GM19238 (cell line): Measurements from ENCODE around the gene IGSF9B.

Experiments
- DNase-seq: peaks from one replicate; pipeline ENCODE4 v3.0.0; 2011; ENCODE audit warnings: low spot score; ENCODE audit not compliant: insufficient read length

The IGSF9B gene

DNA sequence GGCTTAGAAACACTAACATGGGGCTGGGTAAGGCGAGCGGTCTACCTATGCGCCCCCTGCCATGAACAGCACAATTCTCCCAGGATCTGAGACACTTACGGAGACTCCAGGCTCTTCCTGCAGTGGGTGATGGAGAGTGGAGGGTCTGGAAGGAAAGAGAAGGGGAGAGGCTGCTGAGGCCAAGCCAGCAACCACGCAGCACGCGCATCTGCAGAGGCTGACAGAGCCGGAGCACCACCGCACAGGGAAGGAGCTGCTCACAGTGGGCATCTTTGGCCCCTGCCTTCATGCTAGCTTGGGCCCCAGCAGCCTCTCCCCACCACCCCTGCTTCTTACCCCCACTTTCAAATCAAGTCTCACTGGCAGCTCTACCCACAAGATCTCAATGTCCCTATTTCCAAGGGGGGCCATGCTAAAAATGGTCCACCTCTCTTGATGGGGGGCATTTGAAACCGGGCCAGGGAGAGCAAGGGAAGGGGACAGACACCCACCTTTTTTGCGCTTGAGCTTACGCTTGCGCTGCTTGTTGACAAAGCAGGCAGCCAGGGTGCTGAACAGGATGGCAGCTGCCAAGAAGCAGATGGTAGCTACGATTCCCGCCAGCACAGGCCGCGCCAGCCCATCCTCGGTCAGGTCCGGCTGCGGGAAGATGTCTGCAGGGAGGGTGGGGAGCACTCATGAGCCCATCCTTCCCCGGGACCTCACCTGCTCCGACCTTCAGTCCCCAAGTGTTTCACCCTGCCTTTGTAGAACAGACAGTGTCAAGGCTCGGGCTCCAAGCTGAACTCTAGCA lies 34.5 kb downstream of the IGSF9B start:
- no peak for DNase-seq

DNA sequence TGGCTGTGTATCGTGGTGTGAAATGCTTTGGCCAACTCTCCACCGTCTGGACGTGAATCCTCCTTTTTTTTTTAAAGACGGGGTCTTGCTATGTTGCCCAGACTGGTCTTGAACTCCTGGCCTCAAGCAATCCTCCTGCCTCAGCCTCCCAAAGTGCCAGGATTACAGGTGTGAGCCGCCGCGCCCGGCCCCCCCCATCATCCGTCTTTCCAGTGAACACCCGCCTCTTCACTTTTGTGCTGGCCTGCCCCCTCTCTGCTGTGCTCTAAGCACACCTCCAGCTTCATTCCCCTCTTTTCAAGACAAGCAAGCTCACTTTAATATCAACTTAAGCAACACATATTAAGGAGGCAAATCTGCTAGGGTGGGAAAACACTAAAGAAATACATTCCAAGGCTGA lies 35.3 kb downstream of the IGSF9B start:
- no peak for DNase-seq

DNA sequence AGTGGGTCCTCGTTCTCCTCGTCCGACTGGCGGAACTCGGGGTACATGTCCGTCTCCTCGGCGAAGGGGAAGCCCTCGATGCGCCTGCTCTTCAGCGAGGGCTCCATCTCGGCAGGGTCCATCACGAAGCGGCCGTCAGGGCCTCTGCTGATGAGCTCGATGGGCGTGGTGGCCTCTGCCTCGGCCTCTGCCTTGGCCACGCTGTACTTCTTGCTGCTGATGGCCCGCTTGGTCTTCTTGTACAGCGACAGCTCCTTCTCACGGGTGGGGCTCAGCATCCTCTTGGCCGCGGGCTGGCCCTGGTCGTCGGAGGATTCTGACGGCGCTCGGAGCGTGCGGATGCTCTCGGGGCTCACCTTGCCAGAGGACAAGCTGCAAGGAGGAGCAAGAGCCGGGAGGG lies 35.7 kb downstream of the IGSF9B start:
- no peak for DNase-seq

DNA sequence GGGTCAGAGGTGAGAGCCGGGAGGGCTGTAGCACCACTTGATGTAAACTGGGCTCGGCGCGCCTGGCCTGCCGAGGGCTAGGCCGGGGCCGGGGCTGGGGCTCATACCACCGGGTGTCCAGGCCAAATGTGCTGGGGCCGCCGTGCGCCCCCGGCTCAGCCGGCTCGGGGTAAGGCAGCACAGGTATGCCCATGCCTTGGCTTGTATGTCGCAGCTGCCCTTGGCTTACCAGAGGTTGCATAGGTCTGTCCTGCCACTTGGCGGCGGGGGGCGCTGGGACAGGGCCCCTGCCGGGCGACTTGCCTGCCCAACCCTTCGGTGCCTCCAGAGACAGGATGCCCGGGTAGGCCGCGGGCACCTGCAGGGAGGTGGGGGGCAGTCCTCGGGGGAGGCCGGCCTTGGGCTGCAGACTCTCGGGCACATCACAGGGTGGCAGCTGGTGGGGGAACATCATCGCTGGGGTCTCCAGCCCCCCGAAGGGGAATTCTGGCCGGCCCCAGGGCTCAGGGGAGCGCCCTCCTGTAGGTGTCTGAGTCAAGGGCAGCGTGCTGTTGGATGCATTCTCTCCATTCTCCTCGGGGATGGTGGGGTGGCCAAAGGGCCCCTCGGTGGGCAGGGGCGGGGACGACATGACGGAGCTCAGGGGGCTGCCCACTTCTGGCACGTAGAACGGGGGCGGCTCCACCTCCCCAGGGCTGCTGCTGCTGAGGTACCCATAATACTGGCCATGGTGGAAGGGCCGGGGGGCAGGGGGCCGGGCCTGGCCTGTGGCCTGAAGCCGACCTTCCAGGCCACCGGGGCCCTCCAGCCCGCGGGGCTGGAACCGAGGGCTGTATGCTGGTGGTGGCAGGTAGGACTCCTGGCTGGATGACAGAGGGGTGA lies 36.4 kb downstream of the IGSF9B start:
- no peak for DNase-seq

DNA sequence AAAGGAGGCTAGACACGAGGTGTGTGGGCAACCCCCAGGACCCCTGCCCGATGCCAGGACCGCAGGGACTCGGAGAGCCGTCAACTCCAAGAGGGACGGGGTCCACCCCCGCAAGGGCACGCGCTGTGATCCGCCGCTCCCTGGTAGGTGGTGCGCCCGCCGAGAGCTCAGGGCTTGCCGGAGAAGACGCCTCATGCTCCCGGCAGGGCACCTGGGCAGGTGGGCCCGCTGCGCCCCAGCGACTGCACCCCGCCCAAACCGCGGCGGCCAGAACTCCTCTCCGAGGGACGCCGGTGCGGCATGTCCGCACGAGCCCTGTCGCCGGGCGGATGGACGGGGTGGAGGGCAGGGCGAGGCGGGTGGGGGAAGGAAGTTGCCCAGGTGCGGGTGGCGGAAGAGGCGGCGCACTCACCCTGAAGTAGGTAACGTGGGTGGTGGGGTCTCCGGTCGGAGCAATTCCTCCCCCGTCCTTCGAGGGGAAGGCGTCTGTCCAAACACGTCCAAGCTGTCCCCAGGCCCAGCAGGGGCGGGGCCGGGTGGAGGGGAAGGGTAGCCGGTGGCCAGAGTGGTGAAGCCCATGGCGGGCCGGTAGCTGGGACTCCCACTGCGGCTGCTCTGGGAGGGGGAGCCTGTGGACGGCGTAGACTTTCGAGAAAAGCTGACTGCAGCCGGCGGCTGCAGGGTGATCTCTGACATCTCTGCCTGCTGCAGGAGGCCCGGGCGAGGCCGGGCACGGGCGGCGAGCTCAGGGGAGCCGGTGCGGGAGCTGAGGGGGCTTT lies 37.2 kb downstream of the IGSF9B start:
- no peak for DNase-seq

DNA sequence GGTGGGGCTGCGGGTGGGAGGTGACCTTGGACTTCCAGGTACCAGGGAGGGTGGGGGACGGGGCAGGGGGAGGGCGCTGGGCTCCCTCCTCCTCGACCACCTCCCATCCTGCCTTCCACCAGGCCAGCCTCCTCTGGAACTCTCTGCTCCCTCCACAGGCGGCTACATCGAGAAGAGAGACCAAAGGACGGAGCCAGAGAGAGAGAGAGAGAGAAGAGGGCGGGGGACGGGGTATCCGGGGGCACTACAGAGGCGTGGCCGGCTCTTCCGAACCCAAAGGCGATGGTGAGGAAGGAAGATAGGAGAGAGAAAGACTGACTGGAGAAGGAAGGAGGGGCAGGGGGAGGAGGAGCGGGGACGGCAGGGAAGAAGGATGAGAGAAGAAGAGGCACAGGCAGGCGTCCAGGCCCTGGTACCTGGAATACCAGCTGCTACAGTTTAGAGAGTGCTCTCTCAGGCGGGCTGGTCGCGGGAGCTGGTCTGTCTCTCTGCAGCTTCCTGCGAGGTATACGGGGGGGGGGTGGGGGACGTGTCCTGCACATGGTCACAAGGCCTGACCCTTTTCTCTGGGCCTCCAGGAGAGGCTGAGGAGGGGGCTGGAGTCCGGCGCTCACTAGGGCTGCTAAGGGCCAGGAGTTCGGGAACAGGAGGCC lies 38.0 kb downstream of the IGSF9B start:
- no peak for DNase-seq

DNA sequence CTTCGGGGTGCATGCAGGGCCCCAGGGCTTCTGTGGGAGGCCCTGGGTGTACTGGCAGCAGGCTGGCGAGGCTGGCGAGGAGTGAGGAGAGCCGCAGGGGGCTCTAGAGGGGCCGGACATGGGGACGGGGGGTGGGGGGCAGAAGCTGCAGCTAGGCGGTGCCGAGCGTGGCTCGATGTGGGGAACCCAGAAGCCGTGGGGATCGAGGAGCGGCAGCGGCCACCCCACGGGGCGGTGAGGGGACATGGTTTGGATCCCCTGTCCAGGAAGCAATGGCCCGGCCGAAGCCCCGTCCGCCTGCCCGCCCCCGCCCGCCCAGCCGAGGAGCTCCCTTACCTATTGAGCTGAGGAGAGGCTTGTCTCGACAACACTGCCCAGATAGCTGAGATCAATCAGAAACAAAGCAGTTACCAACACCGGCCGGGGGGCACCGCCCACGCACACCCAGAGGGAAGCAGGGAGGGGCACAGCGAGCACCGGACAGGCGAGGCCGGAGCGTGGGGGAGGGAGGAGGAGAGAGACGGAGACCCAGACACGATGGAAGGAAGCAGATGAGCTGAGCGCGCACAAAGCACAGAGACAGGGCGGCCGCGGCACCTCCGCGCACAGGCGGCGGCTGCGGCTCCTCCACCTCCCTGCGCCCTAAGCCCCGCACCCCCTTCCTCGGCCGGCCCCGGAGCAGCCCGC lies 38.7 kb downstream of the IGSF9B start:
- DNase-seq: no peak

DNA sequence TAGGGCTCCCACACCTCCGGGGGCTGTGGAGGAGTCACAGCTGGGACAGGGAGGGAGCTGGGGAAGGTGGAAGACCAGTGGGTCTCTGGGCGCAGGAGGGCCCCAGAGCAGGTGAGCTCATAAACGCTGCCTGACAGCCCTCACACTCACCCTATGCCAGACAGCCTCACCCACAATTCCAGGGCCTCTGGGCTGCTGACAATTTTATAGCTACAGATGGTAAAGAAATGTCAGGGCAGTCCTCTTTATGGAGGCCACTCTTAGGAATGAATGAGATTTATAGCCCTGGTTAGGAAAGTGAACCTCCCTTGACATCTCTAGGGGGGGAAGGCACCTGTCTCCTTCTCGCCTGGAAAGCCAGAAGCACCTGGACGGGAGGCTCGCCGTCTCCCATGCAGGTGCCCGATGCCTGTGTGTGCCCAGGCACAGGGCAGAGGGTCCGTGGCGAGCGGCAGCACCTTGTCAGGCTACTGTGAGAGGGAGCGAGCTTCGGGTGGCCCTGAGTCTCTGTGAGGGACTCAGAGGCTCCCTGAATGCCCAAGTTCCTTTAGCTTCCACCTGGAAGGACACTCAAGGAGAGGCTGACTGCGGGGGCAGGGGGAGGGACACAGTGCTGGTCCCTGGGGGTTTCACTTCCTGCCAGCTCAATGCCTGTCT lies 39.9 kb downstream of the IGSF9B start:
- no peak for DNase-seq

DNA sequence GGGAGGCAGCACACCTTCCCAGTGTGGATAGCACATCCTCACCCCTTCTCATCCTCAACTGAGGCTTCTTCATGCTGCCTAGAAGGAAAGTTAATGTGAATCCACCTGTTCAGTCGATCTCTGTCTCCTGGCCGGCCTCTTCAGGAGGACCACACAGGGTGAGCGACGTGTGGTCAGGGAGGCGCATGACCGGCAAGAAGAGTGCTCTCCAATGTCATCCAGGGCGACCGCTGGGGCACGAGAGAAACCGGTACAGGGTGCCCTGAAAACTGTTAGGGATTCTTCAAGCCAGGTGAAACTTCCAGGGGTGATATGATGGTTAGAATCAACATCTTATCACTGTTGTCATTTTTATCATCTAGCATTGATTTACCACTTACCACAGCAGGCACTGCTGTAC lies 43.0 kb downstream of the IGSF9B start:
- no peak for DNase-seq

DNA sequence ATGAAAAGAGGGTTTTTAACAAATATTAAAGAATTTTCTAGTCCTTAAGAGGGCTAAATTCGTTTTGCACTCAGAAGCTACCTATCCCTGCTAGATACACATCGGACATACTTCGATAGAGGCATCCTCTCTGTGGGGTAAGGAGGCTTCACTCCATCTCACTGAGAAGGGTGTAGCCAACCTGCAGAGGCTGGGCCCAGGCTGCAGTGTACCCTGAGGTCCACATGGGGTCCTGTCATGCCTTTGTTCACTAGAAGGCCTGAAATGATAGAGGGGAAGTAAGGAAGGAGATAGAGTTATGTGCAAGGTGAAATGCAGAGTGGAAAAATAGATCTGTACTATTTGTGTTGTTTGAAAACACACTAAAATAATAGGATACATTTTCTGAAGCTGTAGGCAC lies 45.6 kb downstream of the IGSF9B start:
- DNase-seq: no peak

DNA sequence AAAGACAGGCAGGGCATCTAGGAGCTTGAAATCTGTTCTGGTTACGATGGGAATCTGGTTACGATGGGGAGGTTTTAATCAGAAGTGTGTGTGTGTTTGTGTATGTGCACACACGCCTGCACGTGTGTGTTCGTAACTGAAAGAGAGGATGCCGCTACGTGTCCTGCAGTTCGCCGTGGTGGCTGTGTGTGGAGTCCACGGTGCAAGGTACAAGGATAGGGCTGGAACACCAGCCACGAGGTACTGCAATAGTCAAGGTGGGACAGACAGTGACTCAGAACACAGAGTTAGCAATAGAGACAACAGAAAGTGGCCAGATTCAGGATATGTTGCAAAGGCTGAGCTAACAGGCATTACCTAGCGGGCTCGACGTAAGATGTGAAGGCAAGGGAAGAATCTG lies 46.7 kb downstream of the IGSF9B start:
- no peak for DNase-seq

DNA sequence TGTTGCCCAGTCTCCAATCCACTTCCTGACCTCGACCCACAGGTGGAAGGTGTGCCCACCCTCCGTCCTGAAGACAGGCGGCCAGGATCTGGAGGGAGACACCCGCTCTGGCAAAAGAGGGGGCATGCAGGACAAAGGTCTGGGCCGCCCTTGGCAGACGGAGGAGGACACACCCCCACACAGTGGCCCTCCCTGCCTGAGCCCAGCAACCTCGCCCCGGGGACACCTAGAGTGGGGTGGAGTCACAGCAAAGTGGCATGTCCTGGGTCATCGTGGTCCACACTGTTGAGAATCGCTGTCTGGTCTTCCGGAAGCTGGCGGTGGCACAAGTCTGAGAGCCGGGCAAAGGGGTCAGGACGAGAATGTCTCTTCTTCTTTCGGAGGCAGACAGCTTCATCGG lies 47.9 kb downstream of the IGSF9B start:
- DNase-seq: no peak

DNA sequence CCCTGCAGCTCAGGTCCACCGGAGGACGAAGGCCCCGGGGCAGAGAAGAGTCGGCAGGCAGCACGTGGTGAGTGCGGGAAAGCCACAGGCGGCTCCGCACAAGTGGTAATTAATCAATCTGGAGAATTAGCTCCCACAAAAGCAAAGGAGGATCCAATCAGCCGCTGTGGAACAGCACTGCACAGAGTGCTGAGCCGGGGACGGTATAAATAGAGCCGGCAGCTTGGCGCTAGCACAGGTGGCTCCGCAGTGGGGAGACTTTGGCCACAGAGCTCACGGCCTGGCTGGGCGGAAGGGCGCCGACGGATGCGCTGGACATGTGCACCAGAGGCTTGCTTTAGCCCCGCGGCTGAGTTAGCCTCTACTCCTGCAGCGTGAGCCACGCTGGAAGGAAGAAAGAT lies 48.9 kb downstream of the IGSF9B start:
- no peak for DNase-seq

DNA sequence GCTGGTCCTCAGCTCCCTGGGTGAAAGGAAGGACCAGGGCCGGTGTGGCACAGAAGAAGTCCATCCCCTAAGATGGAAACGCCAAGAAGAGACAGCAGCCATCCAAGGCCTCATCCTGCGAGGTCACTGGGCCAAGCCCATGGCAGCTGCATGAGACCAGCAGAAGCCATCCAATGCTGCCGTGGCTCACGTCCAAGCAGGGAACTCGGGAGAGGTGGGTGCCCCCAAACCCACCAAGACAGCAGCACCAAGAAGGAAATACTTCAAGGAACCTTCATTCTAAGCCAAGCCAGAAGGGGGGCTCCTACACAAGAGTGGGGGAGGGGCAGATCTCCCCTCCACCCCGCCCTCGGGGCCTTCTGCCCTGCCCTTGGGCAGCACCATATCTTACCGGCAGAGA lies 49.6 kb downstream of the IGSF9B start:
- no peak for DNase-seq

DNA sequence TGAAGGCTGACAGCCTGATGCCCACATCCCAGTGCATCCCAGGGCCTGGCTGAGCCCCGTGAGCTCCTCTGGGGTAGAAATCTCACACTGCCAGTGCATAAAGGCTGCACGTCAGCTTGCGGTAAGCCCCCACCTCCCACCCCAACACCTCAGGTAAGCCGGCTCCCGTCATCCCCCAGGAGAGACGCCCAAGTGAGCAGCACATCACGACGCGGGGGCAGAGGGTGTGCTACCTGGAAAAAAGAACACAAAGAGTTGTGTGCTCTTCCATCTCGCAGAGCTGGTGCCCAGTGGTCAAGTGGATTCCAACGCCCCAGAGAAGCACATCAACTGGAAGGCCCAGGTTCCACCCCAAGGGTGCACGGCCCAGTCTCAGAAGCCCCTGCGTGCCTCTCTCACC lies 50.0 kb downstream of the IGSF9B start:
- no peak for DNase-seq

DNA sequence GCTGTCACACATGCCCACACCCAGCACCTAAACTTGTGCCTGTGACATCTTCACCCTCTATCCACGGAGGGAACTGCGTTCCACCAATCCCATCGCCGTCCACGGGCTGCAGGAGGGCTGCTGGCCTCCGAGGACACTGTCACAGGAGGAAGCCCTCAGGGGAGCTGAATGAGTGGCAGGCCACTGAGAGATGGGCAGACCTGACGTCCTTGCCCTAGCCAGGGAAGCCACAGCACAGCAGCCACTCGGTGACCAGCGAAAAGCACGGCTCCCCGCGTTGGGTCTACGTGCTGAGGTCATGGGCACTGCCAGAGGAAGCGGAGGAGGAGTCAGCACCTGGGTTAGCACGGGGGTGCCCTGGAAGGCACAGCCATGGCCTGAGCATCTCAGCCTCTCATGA lies 50.5 kb downstream of the IGSF9B start:
- DNase-seq: no peak

DNA sequence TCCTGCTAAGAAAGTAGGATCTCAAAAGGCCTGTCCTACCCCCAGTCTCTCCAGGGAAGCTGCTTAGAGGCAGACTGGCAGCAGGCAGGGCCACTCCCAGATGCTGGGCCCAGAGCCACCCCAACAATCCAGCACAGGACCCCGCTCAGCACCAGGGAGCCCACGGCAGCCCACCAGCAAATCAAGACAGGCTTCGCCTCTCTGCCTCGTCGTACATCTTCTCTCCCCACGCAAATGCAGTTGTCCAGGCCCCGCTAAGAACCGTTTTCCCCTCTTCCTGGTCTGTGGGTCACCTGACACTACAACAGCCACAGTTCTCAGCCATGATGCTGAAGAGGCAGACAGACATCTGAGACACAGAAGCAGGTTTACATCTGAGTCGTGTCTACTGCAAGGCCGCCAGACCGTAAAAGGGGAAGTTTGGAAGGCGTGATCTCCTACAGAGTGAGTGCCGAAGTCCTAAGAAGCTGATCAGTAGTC lies 51.1 kb downstream of the IGSF9B start:
- DNase-seq: no peak

DNA sequence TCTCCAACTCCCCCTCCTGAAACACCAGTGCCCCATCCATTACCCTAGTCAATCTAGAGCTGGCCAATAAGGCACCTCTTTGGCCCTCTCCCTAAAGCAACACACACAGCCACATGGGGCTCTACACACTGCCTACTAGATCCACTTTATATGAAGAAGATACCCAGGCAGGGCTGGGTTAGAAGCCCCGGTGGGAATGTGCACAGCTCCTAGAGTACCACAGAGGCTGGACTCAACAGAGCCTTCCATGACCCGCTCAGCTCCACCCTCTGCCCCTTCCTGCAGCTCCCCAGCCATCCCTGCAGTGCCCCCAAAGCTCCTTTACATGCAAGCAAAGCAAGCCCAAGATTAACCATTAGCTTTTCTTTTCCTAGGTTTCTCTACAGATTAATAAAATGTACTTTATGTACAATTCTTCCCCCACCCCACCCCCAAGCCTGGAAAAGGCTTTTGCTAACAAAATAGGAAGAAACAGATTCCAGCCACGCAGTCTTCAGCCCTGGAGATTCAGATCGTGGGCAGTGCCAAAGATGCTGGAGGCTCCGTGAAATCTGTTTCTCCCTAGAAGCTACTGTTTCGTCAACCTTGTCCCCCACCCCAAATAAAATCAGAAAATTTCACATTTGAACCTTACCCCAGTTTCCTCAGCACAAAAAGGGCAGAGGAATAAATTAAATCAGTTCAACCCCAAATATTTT lies 51.8 kb downstream of the IGSF9B start:
- no peak for DNase-seq
